BLaER1 (cell line): ENCODE results near the gene MRPS27.

Source experiments
- H3K27ac ChIP-seq: shearing (Covaris generic); formaldehyde crosslinking; 2 replicates; pipeline ENCODE4 v1.8.1; 2022
- H3K27me3 ChIP-seq: shearing (Covaris generic); formaldehyde crosslinking; 2 replicates; pipeline ENCODE4 v1.8.1; 2022
- H3K36me3 ChIP-seq: shearing (Covaris generic); formaldehyde crosslinking; 2 replicates; pipeline ENCODE4 v1.8.1; 2022
- H3K4me1 ChIP-seq: shearing (Covaris generic); formaldehyde crosslinking; 2 replicates; pipeline ENCODE4 v1.8.1; 2022
- H3K4me2 ChIP-seq: shearing (Covaris generic); formaldehyde crosslinking; 2 replicates; pipeline ENCODE4 v1.8.1; 2022
- H3K4me3 ChIP-seq: shearing (Covaris generic); formaldehyde crosslinking; 2 replicates; pipeline ENCODE4 v1.8.1; 2022
- H3K9ac ChIP-seq: shearing (Covaris generic); formaldehyde crosslinking; 2 replicates; pipeline ENCODE4 v1.8.1; 2022
- H3K9me3 ChIP-seq: shearing (Covaris generic); formaldehyde crosslinking; 2 replicates; pipeline ENCODE4 v1.8.1; 2022
- H4K20me1 ChIP-seq: shearing (Covaris generic); formaldehyde crosslinking; 2 replicates; pipeline ENCODE4 v1.8.1; 2022
- Cebpa-rat ChIP-seq: shearing (Covaris generic); IDR thresholded peaks from 2 replicates; pipeline ENCODE4 v1.8.1; 2022

Gene MRPS27

DNA sequence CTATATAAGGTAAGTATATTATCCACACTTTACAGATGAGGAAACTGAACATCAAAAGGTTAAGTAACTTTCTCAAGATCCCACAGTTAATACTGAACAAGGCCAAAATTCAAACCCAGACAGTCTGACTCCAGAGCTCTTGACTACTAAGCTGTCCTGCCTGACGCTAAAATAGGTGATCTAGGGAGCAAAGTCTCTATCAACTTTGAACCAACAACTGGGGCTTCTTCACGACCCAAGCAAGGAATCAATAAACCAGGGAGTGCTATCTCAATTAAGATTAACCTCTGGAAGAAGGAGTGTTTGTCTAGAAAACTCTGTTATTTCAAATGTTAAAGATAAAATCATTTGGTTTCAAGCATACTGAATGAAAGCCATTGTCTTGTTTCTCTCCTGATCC is 64.4 kb downstream of the MRPS27 start:
- TF ChIP-seq Cebpa-rat = no peak
- Histone ChIP-seq H3K27me3 (no peaks in the 10 kb centered on the region), H3K36me3 (peaks cover 44% of the 10 kb centered on the region), H3K4me2 (no peak overlapping the region), H3K27ac (no peak overlapping the region), H3K9ac (no peak overlapping the region), H3K4me1 (no peaks in the 10 kb centered on the region), H3K9me3 (no peaks in the 10 kb centered on the region), H3K4me3 (no peak overlapping the region), H4K20me1 (peaks cover 9% of the 10 kb centered on the region; the same call in 1 of the 2 replicates)

GRCh38 chr5:72255237-72255636 is 64.8 kb downstream of the MRPS27 start:
- no peak for TF ChIP-seq Cebpa-rat
- H3K36me3 ChIP-seq = peaks cover 43% of the 10 kb centered on the region
- no peaks in the 10 kb centered on the region for H3K9me3 ChIP-seq
- no peak overlapping the region for H3K4me2 ChIP-seq
- no peaks in the 10 kb centered on the region for H3K4me1 ChIP-seq
- no peak overlapping the region for H3K27ac ChIP-seq
- peaks cover 9% of the 10 kb centered on the region; the same call in 1 of the 2 replicates for H4K20me1 ChIP-seq
- no peaks in the 10 kb centered on the region for H3K27me3 ChIP-seq
- H3K9ac ChIP-seq = no peak overlapping the region
- H3K4me3 ChIP-seq = no peak overlapping the region

DNA sequence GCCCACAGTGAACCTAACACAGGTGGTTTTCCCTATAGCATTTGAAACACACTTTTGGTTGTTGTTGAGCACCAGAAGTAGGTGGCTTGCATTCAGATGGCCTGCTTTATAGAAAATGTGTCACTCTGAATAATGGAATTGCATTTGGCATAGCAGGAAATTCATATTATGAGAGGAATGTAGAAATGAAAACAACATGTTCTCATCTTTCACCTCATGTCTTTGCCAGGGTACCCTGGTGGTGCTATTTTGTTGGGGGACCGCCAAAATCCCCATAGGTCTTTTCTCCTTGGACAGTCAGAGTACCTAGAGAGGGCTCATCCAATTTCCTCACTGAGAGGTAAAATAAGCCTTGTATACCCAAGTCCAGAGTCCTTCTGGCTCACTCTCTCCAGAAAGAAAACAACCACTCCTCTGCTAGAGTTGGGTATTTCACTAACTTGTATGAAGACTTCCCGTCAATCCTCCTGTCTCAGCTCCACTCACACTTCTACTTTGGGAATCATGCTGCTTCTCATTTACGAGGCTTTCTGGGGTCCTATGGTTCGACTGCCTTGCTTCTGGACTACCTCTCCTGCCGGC is 67.4 kb downstream of the MRPS27 start:
- Histone ChIP-seq H3K9ac (no peak overlapping the region), H3K27ac (no peak overlapping the region), H3K4me2 (no peak overlapping the region), H3K36me3 (peaks cover 28% of the 10 kb centered on the region), H3K9me3 (no peaks in the 10 kb centered on the region), H3K27me3 (no peaks in the 10 kb centered on the region), H3K4me3 (no peak overlapping the region), H3K4me1 (peaks cover under 1% of the 10 kb centered on the region; the same call in 1 of the 2 replicates), H4K20me1 (peaks cover 9% of the 10 kb centered on the region; the same call in 1 of the 2 replicates)
- TF ChIP-seq Cebpa-rat = no peak

DNA sequence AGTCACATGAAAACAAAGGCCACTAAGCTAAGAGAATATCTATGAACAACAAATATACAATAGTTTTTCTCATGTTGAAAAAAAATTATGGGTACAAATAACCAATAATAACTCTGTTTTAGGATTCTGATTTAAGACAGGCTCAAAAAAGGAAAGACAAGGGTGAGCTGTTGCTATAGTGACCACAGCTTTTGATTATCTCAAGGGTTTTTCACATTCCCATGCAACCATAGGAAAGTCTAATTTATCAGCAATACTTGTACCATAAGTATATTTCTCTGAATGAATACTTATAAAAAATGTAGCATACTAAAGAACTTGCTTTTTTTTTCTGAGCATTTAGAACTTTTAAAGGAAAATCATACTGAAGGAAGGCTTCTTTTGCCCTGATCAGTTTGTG is 68.0 kb downstream of the MRPS27 start:
- Histone ChIP-seq H4K20me1 (peaks cover 9% of the 10 kb centered on the region; the same call in 1 of the 2 replicates), H3K27ac (no peak overlapping the region), H3K4me3 (no peak overlapping the region), H3K4me1 (peaks cover 7% of the 10 kb centered on the region), H3K9ac (no peak overlapping the region), H3K36me3 (peaks cover 23% of the 10 kb centered on the region), H3K27me3 (no peaks in the 10 kb centered on the region), H3K9me3 (no peaks in the 10 kb centered on the region), H3K4me2 (no peak overlapping the region)
- no peak for TF ChIP-seq Cebpa-rat

- H3K4me1 ChIP-seq = peaks cover 14% of the 10 kb centered on the region
- H3K9ac ChIP-seq = no peak overlapping the region
- H3K27ac ChIP-seq = no peak overlapping the region
- H3K4me3 ChIP-seq = no peak overlapping the region
- H3K9me3 ChIP-seq = no peaks in the 10 kb centered on the region
- H4K20me1 ChIP-seq = peaks cover 9% of the 10 kb centered on the region; the same call in 1 of the 2 replicates
- TF ChIP-seq Cebpa-rat = no peak
- no peak overlapping the region for H3K4me2 ChIP-seq
- H3K36me3 ChIP-seq = peaks cover 16% of the 10 kb centered on the region
- H3K27me3 ChIP-seq = no peaks in the 10 kb centered on the region
Measured at GRCh38 chr5:72251386-72251785, 68.7 kb downstream of the MRPS27 start.

- peaks cover 18% of the 10 kb centered on the region for H3K4me1 ChIP-seq
- no peaks in the 10 kb centered on the region for H3K9me3 ChIP-seq
- no peak overlapping the region for H3K4me3 ChIP-seq
- H3K27ac ChIP-seq = no peak overlapping the region
- peaks cover 9% of the 10 kb centered on the region; the same call in 1 of the 2 replicates for H4K20me1 ChIP-seq
- H3K27me3 ChIP-seq = no peaks in the 10 kb centered on the region
- peaks cover 15% of the 10 kb centered on the region for H3K36me3 ChIP-seq
- no peak for TF ChIP-seq Cebpa-rat
- H3K4me2 ChIP-seq = no peak overlapping the region
- H3K9ac ChIP-seq = no peak overlapping the region
Measured at GRCh38 chr5:72248410-72248981, 71.5 kb downstream of the MRPS27 start.

- Histone ChIP-seq H3K4me2 (peak overlapping the region; percentile 25; the same call in 1 of the 2 replicates), H3K9ac (no peak overlapping the region), H3K4me1 (peaks cover 18% of the 10 kb centered on the region), H3K4me3 (no peak overlapping the region), H3K9me3 (no peaks in the 10 kb centered on the region), H4K20me1 (peaks cover 9% of the 10 kb centered on the region; the same call in 1 of the 2 replicates), H3K27me3 (no peaks in the 10 kb centered on the region), H3K36me3 (peaks cover 10% of the 10 kb centered on the region), H3K27ac (no peak overlapping the region)
- no peak for TF ChIP-seq Cebpa-rat
Measured at GRCh38 chr5:72246954-72247442, 73.0 kb downstream of the MRPS27 start.

GRCh38 chr5:72245951-72246532 is 74.0 kb downstream of the MRPS27 start:
- TF ChIP-seq Cebpa-rat = no peak
- no peak overlapping the region for H3K27ac ChIP-seq
- H3K4me2 ChIP-seq = no peak overlapping the region
- H3K36me3 ChIP-seq = peaks cover 11% of the 10 kb centered on the region
- H3K27me3 ChIP-seq = no peaks in the 10 kb centered on the region
- no peak overlapping the region for H3K9ac ChIP-seq
- H3K4me3 ChIP-seq = no peak overlapping the region
- peaks cover 18% of the 10 kb centered on the region for H3K4me1 ChIP-seq
- H3K9me3 ChIP-seq = no peaks in the 10 kb centered on the region
- peaks cover under 1% of the 10 kb centered on the region; the same call in 1 of the 2 replicates for H4K20me1 ChIP-seq

DNA sequence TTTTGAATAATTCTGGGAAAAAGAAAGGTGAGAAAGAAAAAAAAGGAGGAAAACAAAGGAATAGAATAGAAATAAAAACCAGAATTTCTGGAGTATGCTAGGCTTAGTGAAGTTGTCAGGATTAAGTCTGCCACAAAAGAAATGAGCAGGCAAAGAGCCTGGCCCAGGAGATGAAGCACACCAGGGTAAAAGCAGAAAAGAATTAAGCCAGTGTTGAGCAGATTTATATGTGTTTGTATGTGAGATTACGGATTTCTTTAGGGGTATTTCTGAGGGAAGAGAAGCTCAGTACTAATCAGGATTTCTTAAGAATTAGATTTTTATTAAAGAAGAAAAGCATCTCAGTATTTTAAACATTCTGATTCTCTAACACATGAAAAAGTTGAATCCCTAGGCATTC is 74.5 kb downstream of the MRPS27 start:
- H3K9ac ChIP-seq = no peak overlapping the region
- H3K27ac ChIP-seq = no peak overlapping the region
- H4K20me1 ChIP-seq = no peaks in the 10 kb centered on the region; the same call in 1 of the 2 replicates
- no peaks in the 10 kb centered on the region for H3K9me3 ChIP-seq
- peaks cover 11% of the 10 kb centered on the region for H3K36me3 ChIP-seq
- peaks cover 18% of the 10 kb centered on the region for H3K4me1 ChIP-seq
- TF ChIP-seq Cebpa-rat = no peak
- no peak overlapping the region for H3K4me3 ChIP-seq
- H3K4me2 ChIP-seq = no peak overlapping the region
- no peaks in the 10 kb centered on the region for H3K27me3 ChIP-seq

DNA sequence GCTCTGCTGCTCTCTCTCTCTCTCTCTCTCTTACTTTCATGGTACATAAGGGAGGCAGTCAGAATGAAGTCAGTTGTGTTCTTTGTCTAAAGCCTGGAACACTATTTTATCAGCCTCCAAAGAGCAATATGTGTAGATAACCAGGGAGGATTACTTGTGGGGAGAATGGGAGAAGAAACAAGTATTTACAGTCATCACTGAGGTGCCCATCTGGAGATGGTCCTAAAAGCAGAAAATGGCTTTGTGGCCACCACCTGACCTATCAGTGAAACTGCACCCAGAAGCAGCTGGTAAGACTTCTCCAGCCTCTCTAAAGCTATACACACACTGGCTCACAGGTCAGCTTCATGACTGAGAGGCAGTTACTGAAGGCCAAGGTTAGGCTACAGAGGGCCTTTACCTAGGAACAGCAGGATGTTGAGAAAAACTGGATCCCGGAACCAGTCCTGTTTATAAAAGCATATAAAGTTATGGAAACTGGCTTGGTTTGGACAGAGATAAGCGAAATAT is 75.1 kb downstream of the MRPS27 start:
- no peak for TF ChIP-seq Cebpa-rat
- H3K4me1 ChIP-seq = peaks cover 18% of the 10 kb centered on the region
- H3K9me3 ChIP-seq = no peaks in the 10 kb centered on the region
- H3K36me3 ChIP-seq = peaks cover 11% of the 10 kb centered on the region; the same call in 1 of the 2 replicates
- H3K4me3 ChIP-seq = no peak overlapping the region
- no peaks in the 10 kb centered on the region for H3K27me3 ChIP-seq
- H3K27ac ChIP-seq = no peak overlapping the region
- no peaks in the 10 kb centered on the region; the same call in 1 of the 2 replicates for H4K20me1 ChIP-seq
- no peak overlapping the region for H3K4me2 ChIP-seq
- no peak overlapping the region for H3K9ac ChIP-seq
